Hindlimb muscle (tissue), 1 donor: Measurements from ENCODE around the gene ZNF76. TPM values are rescaled to one million over a fixed set of nuclear protein-coding genes. Genes with fewer than 3 reads are reported as not detected.
"Not testable (repeated sequence)": the region's sequence is repeated elsewhere in the genome, so short reads cannot be mapped to it uniquely, and the experiment has no call there.

ENCODE experiments used
- DNase-seq: peaks from one replicate; pipeline ENCODE4 v3.0.0-alpha.2; 2013
- polyA plus RNA-seq: library from polyadenylated mRNA; unstranded; fragments of 120-200 nt; gene quantifications from one replicate; pipeline ENCODE4 v1.2.1, GENCODE V29; 2013; ENCODE audit not compliant: insufficient read length

ZNF76 gene
- polyA plus RNA-seq, 1 donor = 28.7 TPM

DNA sequence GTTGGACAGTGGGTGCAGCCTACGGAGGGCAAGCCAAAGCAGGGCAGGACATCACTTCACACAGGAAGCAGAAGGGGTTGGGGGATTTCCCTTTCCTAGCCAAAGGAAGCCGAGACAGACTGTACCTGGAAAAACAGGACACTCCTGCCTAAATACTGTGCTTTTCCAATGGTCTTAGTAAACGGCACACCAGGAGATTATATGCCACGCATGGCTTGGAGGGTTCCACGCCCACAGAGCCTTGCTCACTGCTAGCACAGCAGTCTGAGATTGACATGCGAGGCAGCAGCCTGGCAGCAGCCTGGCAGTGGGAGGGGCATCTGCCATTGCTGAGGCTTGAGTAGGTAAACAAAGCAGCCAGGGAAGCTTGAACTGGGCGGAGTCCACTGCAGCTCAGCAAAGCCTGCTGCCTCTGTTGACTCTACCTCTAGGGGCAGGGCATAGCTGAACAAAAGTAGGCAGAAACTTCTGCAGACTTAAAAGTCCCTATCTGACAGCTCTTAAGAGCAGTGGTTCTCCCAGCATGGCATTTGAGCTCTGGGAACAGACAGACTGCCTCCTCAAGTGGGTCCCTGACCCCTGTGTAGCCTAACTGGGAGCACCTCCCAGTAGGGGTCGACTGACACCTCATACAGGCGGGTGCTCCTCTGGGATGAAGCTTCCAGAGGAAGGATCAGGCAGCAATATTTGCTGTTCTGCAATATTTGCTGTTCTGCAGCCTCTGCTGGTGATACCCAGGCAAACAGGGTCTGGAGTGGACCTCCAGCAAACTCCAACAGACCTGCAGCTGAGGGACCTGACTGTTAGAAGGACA, 72.7 kb downstream of the ZNF76 start:
- not testable (repeated sequence) for DNase-seq

GRCh38 chr6:35341557-35341956, 82.0 kb downstream of the ZNF76 start:
- DNase-seq = no peak

DNA sequence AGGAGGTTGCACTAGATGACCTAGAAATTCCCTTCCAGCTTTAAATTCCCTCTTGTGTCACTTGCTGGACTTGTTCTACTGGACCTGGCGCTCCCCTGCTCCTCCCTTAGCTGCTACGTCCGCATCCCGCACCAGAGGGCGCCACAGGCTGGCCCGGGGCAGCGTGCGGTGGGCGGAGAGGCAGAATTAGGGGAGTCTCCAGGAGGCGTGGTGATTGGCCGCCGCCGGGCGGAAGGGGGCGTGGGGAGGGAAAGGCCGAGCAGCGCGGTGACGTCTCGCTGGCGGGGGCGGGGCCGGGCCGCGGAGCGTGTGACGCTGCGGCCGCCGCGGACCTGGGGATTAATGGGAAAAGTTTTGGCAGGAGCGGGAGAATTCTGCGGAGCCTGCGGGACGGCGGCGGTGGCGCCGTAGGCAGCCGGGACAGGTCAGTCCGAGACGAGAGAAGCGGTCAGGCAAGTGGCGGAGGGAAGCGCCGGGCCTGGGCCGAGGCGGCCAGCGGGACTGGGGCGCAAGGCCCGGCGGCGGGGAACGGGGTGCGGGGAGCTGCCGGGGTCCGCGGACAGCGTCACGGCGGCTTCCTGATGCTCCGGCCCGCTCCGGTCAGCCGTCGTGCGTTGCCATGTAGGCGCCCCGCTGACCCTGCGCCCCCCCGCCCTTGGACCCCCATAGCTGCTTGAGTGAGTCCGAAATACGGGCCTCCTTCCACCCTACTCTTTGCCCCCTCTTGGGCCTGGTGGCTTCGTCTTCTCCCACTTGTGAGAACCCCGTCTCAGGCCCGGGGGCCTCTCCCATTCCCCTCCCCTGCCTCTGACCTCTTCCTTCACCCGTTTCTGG, 82.9 kb downstream of the ZNF76 start, which contains the start of gene PPARD:
PPARD (plus strand) TSS at position 301 of the 834 bp plus-strand sequence. CDS start 68,530 bp downstream, outside the sequence.
- DNase-seq = peak; percentile 98

DNA sequence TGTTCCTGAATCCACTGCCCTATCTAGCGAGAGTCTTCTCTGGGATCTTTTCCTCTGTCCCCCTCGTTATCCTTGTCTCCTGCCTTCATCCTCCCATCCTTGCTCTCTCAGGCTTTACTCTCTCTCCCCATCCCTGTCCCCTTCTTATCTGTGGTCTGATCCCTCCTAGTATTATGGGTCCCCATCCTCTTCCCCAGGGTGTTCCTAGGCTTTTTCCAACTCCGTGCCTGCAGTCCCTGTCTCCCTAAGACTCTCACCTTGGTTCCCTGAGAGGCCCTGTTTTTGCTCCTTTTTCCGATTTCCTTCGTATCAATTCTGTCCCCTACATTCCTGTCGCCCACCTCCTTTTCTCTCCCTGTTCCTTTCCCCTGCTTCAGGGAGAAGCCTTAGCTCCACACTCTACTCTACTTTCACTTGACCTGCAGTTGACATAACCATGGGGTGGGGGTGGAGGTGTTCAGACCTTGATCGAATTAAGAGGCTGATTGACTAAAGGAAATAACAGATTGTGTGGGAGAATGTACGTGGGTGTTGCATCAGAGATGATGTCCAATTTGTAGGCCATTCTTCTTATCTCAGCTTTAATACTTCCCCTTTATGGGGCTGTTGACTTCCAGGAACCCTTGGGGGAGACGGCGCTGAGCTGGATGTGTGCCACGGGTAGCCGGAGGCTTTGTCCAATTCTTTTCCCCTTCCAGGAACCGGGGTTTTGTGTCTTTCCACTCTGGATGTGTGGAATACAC, 83.7 kb downstream of the ZNF76 start:
- DNase-seq = peak; percentile 38

DNA sequence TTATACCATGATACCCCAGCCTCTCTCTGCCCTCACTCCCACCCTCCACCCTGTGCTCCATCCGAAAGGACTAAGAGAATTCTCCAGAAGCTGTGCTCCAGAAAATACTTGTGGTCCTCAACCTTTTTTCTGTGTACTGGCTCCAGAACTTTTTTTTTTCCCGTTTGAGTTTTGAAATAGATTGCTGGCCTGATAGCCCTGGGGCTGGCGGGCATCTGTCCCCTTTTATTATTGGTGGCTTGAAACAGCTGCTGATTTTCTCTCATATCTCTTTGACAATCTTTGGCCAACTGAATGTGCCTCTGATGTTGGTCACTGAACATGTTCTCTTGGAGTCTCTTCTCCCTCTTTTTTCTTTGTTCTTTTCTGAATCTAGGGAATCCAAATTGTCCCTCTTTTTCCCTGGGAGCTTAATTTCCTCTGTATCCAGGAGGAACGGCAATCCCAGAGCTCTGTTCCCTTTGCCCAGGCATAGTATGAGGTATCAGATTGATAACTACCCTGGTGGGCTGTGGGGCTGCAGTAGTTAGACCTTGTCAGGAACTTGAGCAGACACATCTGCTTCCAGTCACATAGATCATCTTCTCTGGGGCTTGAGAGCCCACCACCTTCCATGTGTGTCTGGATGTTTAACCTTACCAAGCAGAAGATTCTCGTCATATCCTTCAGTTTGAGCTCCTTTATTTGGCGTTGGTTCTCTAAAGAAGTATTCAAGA, 84.5 kb downstream of the ZNF76 start:
- DNase-seq = no peak

Other genes starting within 250 kb of the ZNF76 start
- 0.34 TPM for gene TCP11, start 118.4 kb upstream of the ZNF76 start, polyA plus RNA-seq
- 1.1 TPM for gene SCUBE3, start 45.8 kb upstream of the ZNF76 start, polyA plus RNA-seq
- 4.5 TPM for gene DEF6, start 38.1 kb downstream of the ZNF76 start, polyA plus RNA-seq
- gene PPARD, start 82.8 kb downstream of the ZNF76 start, polyA plus RNA-seq = 26.7 TPM
- 27.8 TPM for gene FANCE, start 192.6 kb downstream of the ZNF76 start, polyA plus RNA-seq
- 2,463 TPM for gene RPL10A, start 208.7 kb downstream of the ZNF76 start, polyA plus RNA-seq
- 74.7 TPM for gene TEAD3, start 237.3 kb downstream of the ZNF76 start, polyA plus RNA-seq